Hepatocyte (in vitro differentiated cells): ENCODE results near the gene CNTNAP2. TPM values are rescaled to one million over a fixed set of nuclear protein-coding genes. Genes with fewer than 3 reads are reported as not detected.

Experiments
- DNase-seq: peaks from one replicate; pipeline ENCODE4 v3.0.0-alpha.2; 2016; ENCODE audit warnings: low spot score
- H2AFZ ChIP-seq: fragments of 200-600 bp; sonication (generic); 2 replicates; pipeline ENCODE4 v1.6.0; 2016; ENCODE audit warnings: antibody characterized with exemption, mild to moderate bottlenecking
- H3K27ac ChIP-seq: fragments of 200-600 bp; sonication (generic); 2 replicates; pipeline ENCODE4 v1.5.1; 2016; ENCODE audit warnings: mild to moderate bottlenecking
- H3K27me3 ChIP-seq: fragments of 200-600 bp; sonication (generic); 2 replicates; pipeline ENCODE4 v1.6.1; 2016
- H3K36me3 ChIP-seq: fragments of 200-600 bp; sonication (generic); replicated peaks from 2 replicates; pipeline ENCODE4 v1.5.1; 2016; ENCODE audit warnings: low read depth; ENCODE audit not compliant: insufficient read depth
- H3K4me1 ChIP-seq: fragments of 200-600 bp; sonication (generic); 2 replicates; pipeline ENCODE4 v1.5.1; 2016; ENCODE audit warnings: mild to moderate bottlenecking, moderate library complexity; ENCODE audit not compliant: insufficient read depth
- H3K4me2 ChIP-seq: fragments of 200-600 bp; sonication (generic); 2 replicates; pipeline ENCODE4 v1.6.0; 2016
- H3K4me3 ChIP-seq: fragments of 200-600 bp; sonication (generic); 2 replicates; pipeline ENCODE4 v1.5.1; 2016; ENCODE audit warnings: mild to moderate bottlenecking
- H3K79me2 ChIP-seq: fragments of 200-600 bp; sonication (generic); 2 replicates; pipeline ENCODE4 v1.6.0; 2017; ENCODE audit warnings: mild to moderate bottlenecking
- H3K9me2 ChIP-seq: fragments of 200-600 bp; sonication (generic); replicated peaks from 2 replicates; pipeline ENCODE4 v1.6.0; 2017; ENCODE audit warnings: mild to moderate bottlenecking; ENCODE audit not compliant: insufficient read depth
- H3K9me3 ChIP-seq: fragments of 200-600 bp; sonication (generic); 2 replicates; pipeline ENCODE4 v1.5.1; 2016; ENCODE audit warnings: low read depth, mild to moderate bottlenecking
- H4K20me1 ChIP-seq: fragments of 200-600 bp; sonication (generic); 2 replicates; pipeline ENCODE4 v1.6.0; 2016; ENCODE audit warnings: mild to moderate bottlenecking; ENCODE audit not compliant: insufficient read depth, poor library complexity, severe bottlenecking
- CTCF ChIP-seq: fragments of 200-600 bp; sonication (generic); IDR thresholded peaks from 2 replicates; pipeline ENCODE4 v1.5.1; 2016; ENCODE audit warnings: antibody characterized with exemption, mild to moderate bottlenecking; ENCODE audit not compliant: poor library complexity
- EZH2 ChIP-seq: fragments of 200-600 bp; sonication (generic); IDR thresholded peaks from 2 replicates; pipeline ENCODE4 v1.6.1; 2016; ENCODE audit warnings: antibody characterized with exemption, mild to moderate bottlenecking, borderline replicate concordance
- EZH2phosphoT487 ChIP-seq: fragments of 200-600 bp; sonication (generic); IDR thresholded peaks from one replicate; pipeline ENCODE4 v1.6.1; 2018; ENCODE audit warnings: antibody characterized with exemption, mild to moderate bottlenecking, low read depth, moderate library complexity; ENCODE audit not compliant: unreplicated experiment, severe bottlenecking
- WGBS: methylation state at CpG from one replicate; pipeline ENCODE4 v1.1.6; 2016; ENCODE audit warnings: low lambda C conversion rate; ENCODE audit errors: missing lambda C conversion rate; 5-methylcytosine and 5-hydroxymethylcytosine counted together
- polyA plus RNA-seq: library from polyadenylated mRNA; unstranded; fragments of >200 nt; fragmentation: Nextera tagmentation; extraction: Ambion mirVana; gene quantifications from 2 replicates; pipeline ENCODE4 v1.2.1, GENCODE V29; 2016
- total RNA-seq: library from RNA; depleted of rRNA; stranded (reverse); fragments of >200 nt; gene quantifications from 2 replicates; pipeline ENCODE4 v1.2.3, GENCODE V29; 2014

The CNTNAP2 gene
- total and polyA plus RNA-seq, 2 experiments from 2014 or later = 7.5 to 14.7 TPM

- Histone ChIP-seq H3K4me2 (no peak overlapping the region), H3K9me3 (peaks cover 3% of the 10 kb centered on the region), H3K36me3 (no peaks in the 10 kb centered on the region), H3K27ac (no peak overlapping the region), H3K79me2 (no peaks in the 10 kb centered on the region), H3K4me3 (no peak overlapping the region), H4K20me1 (no peaks in the 10 kb centered on the region), H3K27me3 (no peaks in the 10 kb centered on the region), H2AFZ (no peak overlapping the region), H3K4me1 (no peaks in the 10 kb centered on the region), H3K9me2 (no peaks in the 10 kb centered on the region)
- TF ChIP-seq EZH2phosphoT487 = no peak
- TF ChIP-seq EZH2 = no peak
- TF ChIP-seq CTCF = no peak
- 45% methylated on average over 1 of the region's 1 CpG for WGBS
- no peak for DNase-seq
These were observed 510.3 kb downstream of the CNTNAP2 start for GRCh38 chr7:146626912-146627311.

GRCh38 chr7:146635205-146636032 lies 518.8 kb downstream of the CNTNAP2 start:
- H2AFZ ChIP-seq = no peak overlapping the region
- no peaks in the 10 kb centered on the region for H3K27me3 ChIP-seq
- no peaks in the 10 kb centered on the region for H3K36me3 ChIP-seq
- H3K9me2 ChIP-seq = no peaks in the 10 kb centered on the region
- no peak for TF ChIP-seq EZH2phosphoT487
- TF ChIP-seq EZH2 = no peak
- no peak for TF ChIP-seq CTCF
- no peaks in the 10 kb centered on the region for H3K9me3 ChIP-seq
- DNase-seq = peak; percentile 4
- no peak overlapping the region for H3K27ac ChIP-seq
- peak overlapping the region; percentile 34 for H3K4me2 ChIP-seq
- no peak overlapping the region for H3K4me3 ChIP-seq
- no peaks in the 10 kb centered on the region for H3K79me2 ChIP-seq
- no peaks in the 10 kb centered on the region for H3K4me1 ChIP-seq
- no peaks in the 10 kb centered on the region for H4K20me1 ChIP-seq
- WGBS = 52% methylated on average over 7 of the region's 7 CpGs

- no peaks in the 10 kb centered on the region for H3K4me1 ChIP-seq
- H2AFZ ChIP-seq = no peak overlapping the region
- WGBS = 47% methylated on average over 4 of the region's 4 CpGs
These were observed 519.4 kb downstream of the CNTNAP2 start for GRCh38 chr7:146636033-146636356.

More at GRCh38 chr7:146636033-146636356, 519.4 kb downstream of the CNTNAP2 start:
- Histone ChIP-seq H3K9me2 (no peaks in the 10 kb centered on the region), H3K4me2 (peak overlapping the region; percentile 34), H3K79me2 (no peaks in the 10 kb centered on the region), H3K4me3 (no peak overlapping the region), H4K20me1 (no peaks in the 10 kb centered on the region), H3K27ac (no peak overlapping the region), H3K9me3 (no peaks in the 10 kb centered on the region), H3K36me3 (no peaks in the 10 kb centered on the region), H3K27me3 (no peaks in the 10 kb centered on the region)
- no peak for TF ChIP-seq CTCF
- no peak for TF ChIP-seq EZH2phosphoT487
- TF ChIP-seq EZH2 = no peak
- DNase-seq = no peak
